H1 (cell line): ENCODE results near the gene C19orf25. TPM values are rescaled to one million over a fixed set of nuclear protein-coding genes. Genes with fewer than 3 reads are reported as not detected.

Experiments used
- KDM4A ChIP-seq: IDR thresholded peaks from one replicate; pipeline ENCODE4 v1.7.1; 2012; ENCODE audit warnings: low read depth, mild to moderate bottlenecking, moderate library complexity, low read length, inconsistent platforms; ENCODE audit not compliant: severe bottlenecking
- KDM5A ChIP-seq: fragments of 200-600 bp; IDR thresholded peaks from 2 replicates; pipeline ENCODE4 v1.7.1; 2012; ENCODE audit warnings: mild to moderate bottlenecking, low read length, inconsistent platforms, mixed read lengths
- MAX ChIP-seq: IDR thresholded peaks from 2 replicates; pipeline ENCODE4 v1.6.1; 2012; ENCODE audit warnings: inconsistent platforms
- RAD21 ChIP-seq, 2 experiments: IDR thresholded peaks in 1 of 2; conservative IDR thresholded peaks in 1 of 2; 2 replicates each; pipeline ENCODE4 v1.6.1; 2011; ENCODE audit warnings: low read depth in 2 of 2, low read length in 2 of 2, improper control_type of control experiment in 1 of 2, inconsistent platforms in 1 of 2, mild to moderate bottlenecking in 1 of 2, moderate library complexity in 1 of 2
- polyA plus RNA-seq, 7 experiments: library from polyadenylated mRNA; depleted of rRNA in 3 of 7; stranded (reverse) in 5 of 7; unstranded in 2 of 7; fragments of >200 nt in 5 of 7; fragments of 200-250 nt in 2 of 7; gene quantifications; 1 replicate in 5 of 7; 2 replicates in 1 of 7; 4 replicates in 1 of 7; pipeline versions ENCODE4 v1.2.1 to v1.2.3, GENCODE V29; 2011 to 2013; ENCODE audit warnings: missing spikeins in 2 of 7, mixed read lengths in 2 of 7
- total RNA-seq: library from RNA; stranded (reverse); fragmentation: NEBNext Ultra II Directional; extraction: Animal tissue kit (Norgen Biotek cat#: 25700); gene quantifications from 2 replicates; pipeline ENCODE4 v1.2.1, GENCODE V29; 2021
- TF ChIP-seq, protein P1 (sequence below): IDR thresholded peaks from 2 replicates; pipeline ENCODE4 v1.6.1; 2012; ENCODE audit warnings: low read length, inconsistent platforms

The C19orf25 gene
- total and polyA plus RNA-seq, 2 of the 8 experiments (the other 6 are each of a cell fraction or from before 2014, with no cell fraction given): 41.3 to 67.4 TPM

DNA sequence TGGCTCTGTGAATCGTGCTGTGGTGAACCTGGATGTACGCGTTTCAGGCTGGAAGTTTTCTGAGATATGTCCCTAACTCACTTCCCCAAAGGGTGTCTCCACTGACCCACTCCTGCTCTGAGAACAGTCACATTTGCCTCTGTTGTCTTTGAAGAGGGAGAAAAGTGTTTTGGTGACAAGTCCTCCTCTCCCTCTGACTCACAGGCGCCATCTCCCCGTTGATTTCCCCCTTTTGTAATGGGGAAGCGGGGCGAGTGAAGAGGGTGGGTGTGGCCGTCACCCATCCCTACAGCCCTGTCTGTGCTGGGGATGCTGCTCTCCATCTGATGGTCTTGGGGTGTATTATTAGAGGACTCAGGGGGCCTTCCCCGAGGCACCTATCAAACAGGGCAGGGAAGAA, 19.5 kb downstream of the C19orf25 start (continued):
- TF ChIP-seq, protein P1, sequence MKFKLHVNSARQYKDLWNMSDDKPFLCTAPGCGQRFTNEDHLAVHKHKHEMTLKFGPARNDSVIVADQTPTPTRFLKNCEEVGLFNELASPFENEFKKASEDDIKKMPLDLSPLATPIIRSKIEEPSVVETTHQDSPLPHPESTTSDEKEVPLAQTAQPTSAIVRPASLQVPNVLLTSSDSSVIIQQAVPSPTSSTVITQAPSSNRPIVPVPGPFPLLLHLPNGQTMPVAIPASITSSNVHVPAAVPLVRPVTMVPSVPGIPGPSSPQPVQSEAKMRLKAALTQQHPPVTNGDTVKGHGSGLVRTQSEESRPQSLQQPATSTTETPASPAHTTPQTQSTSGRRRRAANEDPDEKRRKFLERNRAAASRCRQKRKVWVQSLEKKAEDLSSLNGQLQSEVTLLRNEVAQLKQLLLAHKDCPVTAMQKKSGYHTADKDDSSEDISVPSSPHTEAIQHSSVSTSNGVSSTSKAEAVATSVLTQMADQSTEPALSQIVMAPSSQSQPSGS: no peak
- TF ChIP-seq MAX (no peak), KDM5A (no peak), RAD21 (IDR thresholded peaks at IDR 0.05 in 1 of 2, conservative IDR thresholded peaks at IDR 0.05 in 1 of 2; ENCODE audit: low read depth in 2 of 2, low read length in 2 of 2) (no peak), KDM4A (no peak)
